GM18502 (cell line): ENCODE measurements around the gene BANP.
"Not testable (repeated sequence)": the region's sequence is repeated elsewhere in the genome, so short reads cannot be mapped to it uniquely, and the experiment has no call there.

Experiments used
- ATAC-seq: cut with Tn5 transposase; IDR thresholded peaks from one replicate; pipeline ENCODE4 v1.9.1; 2021; ENCODE audit warnings: mild to moderate bottlenecking; ENCODE audit not compliant: unreplicated experiment, poor library complexity

The BANP gene

GRCh38 chr16:87924811-87925670, 26.2 kb upstream of the BANP start:
- ATAC-seq = no peak

DNA sequence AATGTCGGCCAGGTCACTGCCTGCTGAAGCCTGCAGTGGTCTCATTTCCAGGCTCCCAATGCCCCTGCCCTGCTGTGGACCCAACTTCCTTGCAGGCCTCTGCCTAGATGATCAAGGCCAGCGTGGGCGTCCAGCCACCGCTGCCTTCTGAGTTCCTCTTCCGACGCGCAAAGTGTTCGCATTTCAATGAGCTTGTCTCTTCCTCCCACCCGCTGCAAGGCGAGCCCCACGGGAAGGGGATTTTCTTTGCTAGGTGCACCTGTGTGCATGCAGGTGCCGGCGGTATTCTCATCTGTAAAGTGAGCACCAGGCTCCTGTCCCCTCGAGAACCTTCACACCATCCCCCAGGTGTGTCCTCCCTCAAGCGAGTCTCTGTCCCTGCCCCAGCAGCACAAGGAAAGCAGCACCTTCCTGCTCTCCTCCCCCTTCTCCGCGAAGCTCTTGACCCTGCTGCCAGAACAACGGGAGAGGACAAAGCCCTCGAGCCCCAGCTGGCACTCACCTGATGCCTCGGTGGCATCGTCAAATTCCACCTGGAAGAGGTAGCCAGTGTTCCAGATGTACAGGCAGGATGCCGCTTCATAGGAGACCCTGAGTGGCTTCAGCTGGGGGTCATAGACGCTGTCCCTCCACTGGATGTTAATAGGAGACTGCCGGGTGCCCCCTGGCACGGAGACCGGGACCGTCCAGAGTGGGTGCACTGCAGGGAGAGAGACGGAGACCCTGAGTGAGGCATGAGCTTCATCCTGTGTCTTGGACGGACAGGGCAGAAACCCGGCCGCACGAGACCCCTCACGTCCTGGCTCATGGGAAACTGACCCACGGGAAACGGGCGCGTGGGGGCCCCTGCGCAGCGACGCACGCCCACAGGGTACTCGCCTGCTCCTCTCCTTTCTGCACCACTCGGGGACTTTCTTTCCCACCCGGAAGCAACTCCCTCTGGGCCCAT, 24.7 kb upstream of the BANP start:
- no peak for ATAC-seq

GRCh38 chr16:87927195-87927562, 24.1 kb upstream of the BANP start:
- no peak for ATAC-seq

DNA sequence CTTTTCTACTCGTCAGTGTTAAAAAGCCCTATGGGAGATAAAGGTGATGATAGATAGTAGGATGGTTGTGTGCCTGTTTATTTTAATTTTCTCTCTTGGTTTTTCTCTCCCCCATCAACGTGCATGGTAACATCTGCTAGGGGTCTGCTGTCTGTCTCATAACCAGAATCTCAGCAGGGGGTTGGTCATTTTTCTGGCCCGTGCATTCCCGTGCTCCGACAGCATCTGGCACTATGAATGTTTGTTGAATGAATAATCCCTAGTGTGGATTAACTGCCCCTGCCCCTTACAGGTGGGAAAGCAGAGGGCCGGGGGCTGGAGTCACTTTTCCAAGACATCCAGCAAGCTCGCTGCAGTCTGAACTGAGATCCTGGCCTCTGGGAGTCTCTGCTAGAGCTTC, 21.2 kb upstream of the BANP start:
- ATAC-seq = no peak

DNA sequence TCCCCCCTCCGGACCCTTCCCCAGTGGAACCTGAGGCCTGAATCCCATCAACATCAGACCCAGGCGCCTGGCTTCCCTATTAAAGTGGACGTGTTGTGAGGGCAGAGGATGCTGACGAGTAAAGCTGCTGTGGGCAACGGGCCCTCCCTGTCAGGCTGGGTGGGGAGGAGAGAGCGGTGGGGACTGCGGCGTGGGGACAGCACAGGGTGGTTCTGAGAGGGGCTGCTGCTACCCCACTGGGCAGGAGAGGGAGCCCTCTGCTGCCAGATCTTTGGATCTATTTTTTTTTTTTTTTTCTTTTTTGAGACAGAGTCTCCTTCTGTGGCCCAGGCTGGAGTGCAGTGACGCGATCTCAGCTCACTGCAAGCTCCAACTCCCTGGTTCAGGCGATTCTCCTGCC, 20.8 kb upstream of the BANP start:
- no peak for ATAC-seq

- ATAC-seq = no peak
Measured at GRCh38 chr16:87931504-87931903, 19.7 kb upstream of the BANP start.

GRCh38 chr16:87932475-87933139, 18.6 kb upstream of the BANP start:
- not testable (repeated sequence) for ATAC-seq

- ATAC-seq = no peak
Measured at GRCh38 chr16:87933140-87933495, 18.1 kb upstream of the BANP start.

DNA sequence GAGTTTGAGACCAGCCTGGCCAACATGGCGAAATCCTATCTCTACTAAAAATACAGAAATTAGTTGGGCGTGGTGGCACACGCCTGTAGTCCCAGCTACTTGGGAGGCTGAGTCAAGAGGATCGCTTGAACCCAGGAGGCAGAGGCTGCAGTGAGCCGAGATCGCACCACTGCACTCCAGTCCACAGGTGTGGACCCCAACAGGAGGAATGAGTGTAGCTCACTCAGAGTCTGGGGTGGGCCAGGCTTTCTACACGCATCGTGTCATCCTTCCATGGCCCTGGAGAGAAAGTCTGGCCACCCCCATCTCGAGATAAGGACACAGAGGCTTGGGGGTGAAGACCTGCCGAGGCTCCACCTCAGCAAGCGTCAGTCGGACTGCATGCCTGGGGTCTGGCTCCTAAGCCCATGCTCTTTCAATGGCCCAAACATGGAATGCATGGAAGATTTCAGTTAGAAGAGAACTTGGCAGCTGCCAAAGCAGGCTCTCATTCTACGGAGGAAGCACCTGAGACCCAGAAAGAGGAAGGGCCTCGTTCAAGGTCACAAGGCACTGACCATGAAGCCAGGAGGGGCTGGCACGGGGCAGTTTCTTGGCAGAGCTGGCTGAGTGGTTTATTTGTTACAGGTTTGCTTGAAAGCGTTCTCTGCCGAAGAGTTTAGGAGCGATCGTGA, 16.3 kb upstream of the BANP start:
- ATAC-seq = not testable (repeated sequence)

GRCh38 chr16:87936016-87936374, 15.2 kb upstream of the BANP start:
- ATAC-seq = not testable (repeated sequence)

DNA sequence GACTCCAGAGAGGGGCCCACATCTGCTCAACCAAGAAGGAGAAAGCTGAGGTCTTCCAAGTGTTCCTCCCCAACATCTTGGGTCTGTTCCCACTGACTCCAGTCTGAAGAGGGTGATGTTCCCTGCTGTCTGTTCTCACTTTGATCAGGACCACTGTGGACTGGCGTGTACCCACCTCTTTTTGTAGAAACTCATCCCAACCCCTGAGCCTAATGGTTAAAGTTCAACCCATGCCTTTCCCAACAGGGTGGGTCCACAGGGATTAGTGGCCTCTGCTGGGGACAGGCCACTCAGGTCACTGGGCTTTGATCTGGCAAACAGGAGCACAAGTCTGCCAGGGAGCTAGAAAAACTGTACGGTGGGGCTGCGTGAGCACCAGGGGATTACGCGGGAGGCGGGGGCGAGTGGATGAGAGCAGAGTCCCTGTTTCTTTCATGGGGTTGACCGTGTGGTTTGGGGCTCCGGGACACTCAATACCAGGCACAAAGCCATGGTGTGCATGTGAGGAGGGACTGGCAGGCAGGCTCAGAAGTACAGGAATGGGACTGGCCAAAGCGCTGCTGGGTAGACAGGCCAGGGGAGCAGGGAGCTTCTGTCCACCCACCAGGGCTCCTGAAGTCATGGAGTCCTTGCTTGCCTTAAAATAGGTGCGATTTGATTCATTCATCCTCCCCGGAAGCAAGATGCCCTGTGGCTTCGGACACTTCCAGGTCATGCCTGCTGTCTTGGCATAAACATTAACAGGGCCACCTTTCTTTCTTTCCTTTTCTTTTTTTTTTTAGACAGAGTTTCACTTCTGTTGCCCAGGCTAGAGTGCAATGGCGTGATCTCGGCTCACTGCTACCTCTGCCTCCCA, 14.6 kb upstream of the BANP start, which contains the start of gene CA5A:
CA5A (minus strand) TSS at position 155 of the 856 bp plus-strand sequence; CDS start at position 76, 79 bp downstream.
- ATAC-seq = no peak

DNA sequence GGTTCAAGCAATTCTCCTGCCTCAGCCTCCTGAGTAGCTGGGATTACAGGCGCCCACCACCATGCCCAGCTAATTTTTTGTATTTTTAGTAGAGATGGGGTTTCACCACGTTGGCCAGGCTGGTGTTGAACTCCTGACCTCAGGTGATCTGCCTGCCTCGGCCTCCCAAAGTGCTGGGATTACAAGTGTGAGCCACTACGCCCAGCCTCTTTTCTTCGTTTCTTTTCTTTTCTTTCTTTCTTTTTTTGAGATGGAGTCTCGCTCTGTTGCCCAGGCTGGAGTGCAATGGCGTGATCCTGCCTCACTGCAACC, 14.0 kb upstream of the BANP start:
- ATAC-seq = not testable (repeated sequence)

DNA sequence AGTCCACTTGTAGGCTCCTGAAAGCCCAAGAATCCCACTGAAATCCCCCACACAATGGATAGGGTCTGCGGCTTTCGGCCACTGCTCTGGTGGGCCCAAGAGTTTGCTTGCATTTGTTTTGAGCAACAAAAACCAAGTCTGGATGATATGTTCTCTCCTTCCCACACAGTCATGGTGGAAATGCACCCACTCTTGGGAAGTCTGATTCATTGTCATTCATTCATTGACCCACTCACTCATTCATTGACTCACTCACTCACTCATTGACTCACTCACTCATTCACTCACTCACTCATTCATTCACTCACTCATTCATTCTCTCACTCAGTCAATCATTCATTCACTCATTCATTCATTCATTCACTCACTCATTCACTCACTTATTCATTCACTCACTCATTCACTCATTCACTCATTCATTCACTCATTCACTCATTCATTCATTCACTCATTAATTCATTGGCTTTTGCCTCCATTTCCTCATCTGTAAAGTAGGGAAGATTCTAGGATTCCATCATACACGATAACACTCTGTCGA, 12.8 kb upstream of the BANP start:
- ATAC-seq = no peak

GRCh38 chr16:87939562-87940423, 11.4 kb upstream of the BANP start:
- no peak for ATAC-seq

DNA sequence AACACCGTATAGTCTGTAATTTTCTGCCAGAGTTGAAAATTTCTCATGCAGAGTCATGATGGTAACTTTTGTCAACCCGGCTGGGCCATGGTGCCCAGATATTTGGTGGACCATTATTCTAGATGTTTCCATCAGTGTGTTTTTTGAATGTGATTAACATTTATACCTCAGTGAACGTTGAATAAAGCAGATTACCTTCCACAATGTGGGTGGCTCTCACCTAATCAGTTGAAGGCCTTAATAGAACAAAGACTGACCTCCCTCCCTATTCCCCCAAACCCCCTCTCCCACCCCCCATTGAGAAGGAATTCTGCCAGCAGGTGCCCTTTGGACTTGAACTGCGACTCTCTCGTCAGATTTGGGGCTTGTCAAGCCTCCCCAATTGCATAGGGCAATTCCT, 8.6 kb upstream of the BANP start:
- ATAC-seq = no peak

DNA sequence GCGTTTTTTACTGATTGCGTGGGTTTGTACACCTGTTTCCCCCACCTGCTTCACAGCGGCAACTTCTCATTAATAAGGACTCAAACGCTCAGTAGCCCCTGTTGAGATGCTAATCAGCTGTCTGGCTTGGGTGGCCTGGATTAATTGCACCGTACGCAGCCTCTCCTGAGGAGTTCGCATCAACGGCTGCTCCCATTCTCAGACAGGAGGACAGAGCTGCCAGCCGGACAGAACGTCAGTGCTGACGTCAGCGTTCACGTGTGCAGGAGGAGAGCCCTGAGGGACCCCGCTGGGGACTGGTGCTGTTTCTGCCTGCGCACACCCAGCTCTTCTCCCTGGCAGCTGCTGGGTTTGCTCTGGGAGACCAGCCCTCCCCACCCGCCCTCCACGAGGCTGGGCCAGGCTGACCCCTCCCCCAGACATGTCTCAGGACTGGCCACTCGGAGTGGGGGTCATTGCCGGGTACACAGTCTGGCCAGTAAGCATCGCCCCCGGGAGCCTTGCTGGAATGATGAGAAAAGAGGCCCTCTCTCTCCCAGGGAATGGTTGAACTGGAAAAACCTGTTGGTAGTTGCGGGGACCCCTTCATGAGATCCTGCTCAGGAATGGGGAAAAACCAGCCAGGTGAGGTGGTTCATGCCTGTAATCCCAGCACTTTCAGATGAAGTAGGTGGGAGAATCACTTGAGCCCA, 5.7 kb upstream of the BANP start:
- ATAC-seq = peak; percentile 46

DNA sequence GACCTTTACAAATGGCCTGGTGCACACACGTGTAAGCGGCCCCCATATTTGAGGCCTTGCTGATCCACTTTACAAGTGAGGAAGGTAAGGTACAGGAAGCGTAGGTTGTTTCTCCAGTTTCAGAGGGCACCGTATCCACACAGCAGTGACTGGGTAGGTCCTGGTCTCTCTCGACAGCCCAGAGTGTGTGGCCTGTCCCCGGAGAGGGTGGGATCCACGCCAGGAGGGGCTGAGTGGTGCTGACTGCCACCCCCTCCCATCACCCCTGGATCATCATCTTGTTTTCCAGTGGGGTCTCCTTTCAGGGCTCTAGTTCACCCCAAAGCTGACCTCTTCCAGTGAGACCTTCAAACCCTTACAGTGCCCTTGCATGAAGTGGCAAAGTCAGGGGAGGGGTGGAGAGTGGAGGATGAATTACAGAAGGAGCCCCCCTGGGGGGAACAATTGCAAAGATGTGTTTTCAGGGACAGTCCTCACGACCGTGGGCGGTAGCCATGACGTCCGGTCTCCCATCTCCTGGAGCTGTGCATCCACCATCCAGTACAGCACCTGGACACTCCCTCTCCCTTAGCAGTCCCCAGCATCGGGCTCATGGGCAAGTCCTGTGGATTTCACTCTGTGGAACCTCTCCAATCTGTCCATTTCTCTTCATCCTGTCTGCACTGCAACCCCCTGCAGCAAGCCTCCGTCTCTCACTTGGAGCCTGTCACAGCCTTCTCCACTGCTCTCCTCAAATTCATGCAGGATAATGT, 4.5 kb upstream of the BANP start:
- no peak for ATAC-seq
